ENCODE measurements around the gene DNAJC18. TPM values are rescaled to one million over a fixed set of nuclear protein-coding genes. Genes with fewer than 3 reads are reported as not detected.
A peak's percentile ranks its signal among the peaks of the same experiment; 100 is the strongest.

DNAJC18 gene
- total RNA-seq, 1 donor from 2014 or later = 69.6 TPM

- DNase-seq (ENCODE audit: low spot score) = no peak
- Mint-ChIP-seq H3K36me3 (ENCODE audit: low read depth, unreplicated experiment) (peaks cover 34% of the 10 kb centered on the region), H3K4me1 (ENCODE audit: unreplicated experiment) (peaks cover 32% of the 10 kb centered on the region), H3K27me3 (ENCODE audit: unreplicated experiment) (no peaks in the 10 kb centered on the region), H3K27ac (ENCODE audit: unreplicated experiment) (peak overlapping the region; percentile 25), H3K9me3 (ENCODE audit: unreplicated experiment) (no peaks in the 10 kb centered on the region), H3K4me3 (ENCODE audit: unreplicated experiment) (peak overlapping the region; percentile 19)
- no peak for TF ChIP-seq CTCF (IDR thresholded peaks at IDR 0.05; ENCODE audit: unreplicated experiment)
Observed at GRCh38 chr5:139418793-139419192, 20.5 kb downstream of the DNAJC18 start.

GRCh38 chr5:139417214-139417613 is 22.1 kb downstream of the DNAJC18 start:
- TF ChIP-seq CTCF (IDR thresholded peaks at IDR 0.05; ENCODE audit: unreplicated experiment) = no peak

GRCh38 chr5:139416651-139417050 is 22.7 kb downstream of the DNAJC18 start:
- no peak for TF ChIP-seq CTCF (IDR thresholded peaks at IDR 0.05; ENCODE audit: unreplicated experiment)
- H3K4me1 Mint-ChIP-seq (ENCODE audit: unreplicated experiment) = peaks cover 19% of the 10 kb centered on the region
- no peaks in the 10 kb centered on the region for H3K27me3 Mint-ChIP-seq (ENCODE audit: unreplicated experiment)

More at GRCh38 chr5:139417214-139417613, 22.1 kb downstream of the DNAJC18 start:
- Mint-ChIP-seq H3K36me3 (ENCODE audit: low read depth, unreplicated experiment) (peaks cover 43% of the 10 kb centered on the region), H3K27me3 (ENCODE audit: unreplicated experiment) (no peaks in the 10 kb centered on the region), H3K9me3 (ENCODE audit: unreplicated experiment) (no peaks in the 10 kb centered on the region), H3K4me1 (ENCODE audit: unreplicated experiment) (peaks cover 22% of the 10 kb centered on the region), H3K27ac (ENCODE audit: unreplicated experiment) (no peak overlapping the region), H3K4me3 (ENCODE audit: unreplicated experiment) (no peak overlapping the region)
- no peak for DNase-seq (ENCODE audit: low spot score)

GRCh38 chr5:139415869-139416268 is 23.5 kb downstream of the DNAJC18 start:
- H3K4me1 Mint-ChIP-seq (ENCODE audit: unreplicated experiment) = peaks cover 19% of the 10 kb centered on the region
- H3K4me3 Mint-ChIP-seq (ENCODE audit: unreplicated experiment) = no peak overlapping the region
- H3K36me3 Mint-ChIP-seq (ENCODE audit: low read depth, unreplicated experiment) = peaks cover 54% of the 10 kb centered on the region
- no peak overlapping the region for H3K27ac Mint-ChIP-seq (ENCODE audit: unreplicated experiment)
- no peak for TF ChIP-seq CTCF (IDR thresholded peaks at IDR 0.05; ENCODE audit: unreplicated experiment)
- H3K9me3 Mint-ChIP-seq (ENCODE audit: unreplicated experiment) = no peaks in the 10 kb centered on the region
- no peaks in the 10 kb centered on the region for H3K27me3 Mint-ChIP-seq (ENCODE audit: unreplicated experiment)
- no peak for DNase-seq (ENCODE audit: low spot score)

More at GRCh38 chr5:139416651-139417050, 22.7 kb downstream of the DNAJC18 start:
- Mint-ChIP-seq H3K27ac (ENCODE audit: unreplicated experiment) (no peak overlapping the region), H3K4me3 (ENCODE audit: unreplicated experiment) (no peak overlapping the region), H3K36me3 (ENCODE audit: low read depth, unreplicated experiment) (peaks cover 48% of the 10 kb centered on the region), H3K9me3 (ENCODE audit: unreplicated experiment) (no peaks in the 10 kb centered on the region)
- DNase-seq (ENCODE audit: low spot score) = no peak

GRCh38 chr5:139415221-139415861 is 24.0 kb downstream of the DNAJC18 start:
- TF ChIP-seq CTCF (IDR thresholded peaks at IDR 0.05; ENCODE audit: unreplicated experiment) = no peak

More at GRCh38 chr5:139415221-139415861, 24.0 kb downstream of the DNAJC18 start:
- no peaks in the 10 kb centered on the region for H3K27me3 Mint-ChIP-seq (ENCODE audit: unreplicated experiment)
- H3K9me3 Mint-ChIP-seq (ENCODE audit: unreplicated experiment) = no peaks in the 10 kb centered on the region
- DNase-seq (ENCODE audit: low spot score) = no peak
- H3K36me3 Mint-ChIP-seq (ENCODE audit: low read depth, unreplicated experiment) = peaks cover 53% of the 10 kb centered on the region
- no peak overlapping the region for H3K4me3 Mint-ChIP-seq (ENCODE audit: unreplicated experiment)
- H3K27ac Mint-ChIP-seq (ENCODE audit: unreplicated experiment) = no peak overlapping the region
- H3K4me1 Mint-ChIP-seq (ENCODE audit: unreplicated experiment) = peaks cover 18% of the 10 kb centered on the region

Data from endothelial cell (in vitro differentiated cells).